HL-60 (cell line): Measurements from ENCODE around the gene ASCC3.

ENCODE experiments used
- DNase-seq, 2 experiments: peaks; one replicate each; pipeline ENCODE4 v3.0.0-alpha.2; 2010 to 2020; ENCODE audit warnings: low read depth in 1 of 2, low spot score in 1 of 2
- H3K27ac ChIP-seq: fragments of 250-450 bp; sonication (Bioruptor Pico); replicated peaks from 2 replicates; pipeline ENCODE4 v1.5.1; 2020; ENCODE audit warnings: mild to moderate bottlenecking, moderate library complexity
- H3K27me3 ChIP-seq: fragments of 250-450 bp; sonication (Bioruptor Pico); 2 replicates; pipeline ENCODE4 v1.5.1; 2021; ENCODE audit warnings: mild to moderate bottlenecking, moderate library complexity; ENCODE audit not compliant: insufficient read depth, poor library complexity, severe bottlenecking
- H3K4me3 ChIP-seq: replicated peaks from 2 replicates; pipeline ENCODE4 v1.5.1; 2011; ENCODE audit warnings: mild to moderate bottlenecking, control low read depth, low read length; ENCODE audit not compliant: insufficient read depth
- GABPA ChIP-seq: IDR thresholded peaks from 2 replicates; pipeline ENCODE4 v1.6.1; 2012; ENCODE audit warnings: low read depth
- POLR2AphosphoS5 ChIP-seq: IDR thresholded peaks from 2 replicates; pipeline ENCODE4 v1.6.1; 2012; ENCODE audit warnings: low read depth
- REST ChIP-seq: IDR thresholded peaks from 2 replicates; pipeline ENCODE4 v1.6.1; 2012; ENCODE audit warnings: low read depth; ENCODE audit not compliant: insufficient replicate concordance
- SPI1 ChIP-seq: IDR thresholded peaks from 2 replicates; pipeline ENCODE4 v1.6.1; 2012; ENCODE audit warnings: low read depth, mild to moderate bottlenecking, borderline replicate concordance
- TF ChIP-seq, protein P1 (sequence below): IDR thresholded peaks from one replicate; pipeline ENCODE4 v1.5.1; 2011; ENCODE audit warnings: low read length, control low read depth, inconsistent platforms; ENCODE audit not compliant: insufficient read depth

The ASCC3 gene

DNA sequence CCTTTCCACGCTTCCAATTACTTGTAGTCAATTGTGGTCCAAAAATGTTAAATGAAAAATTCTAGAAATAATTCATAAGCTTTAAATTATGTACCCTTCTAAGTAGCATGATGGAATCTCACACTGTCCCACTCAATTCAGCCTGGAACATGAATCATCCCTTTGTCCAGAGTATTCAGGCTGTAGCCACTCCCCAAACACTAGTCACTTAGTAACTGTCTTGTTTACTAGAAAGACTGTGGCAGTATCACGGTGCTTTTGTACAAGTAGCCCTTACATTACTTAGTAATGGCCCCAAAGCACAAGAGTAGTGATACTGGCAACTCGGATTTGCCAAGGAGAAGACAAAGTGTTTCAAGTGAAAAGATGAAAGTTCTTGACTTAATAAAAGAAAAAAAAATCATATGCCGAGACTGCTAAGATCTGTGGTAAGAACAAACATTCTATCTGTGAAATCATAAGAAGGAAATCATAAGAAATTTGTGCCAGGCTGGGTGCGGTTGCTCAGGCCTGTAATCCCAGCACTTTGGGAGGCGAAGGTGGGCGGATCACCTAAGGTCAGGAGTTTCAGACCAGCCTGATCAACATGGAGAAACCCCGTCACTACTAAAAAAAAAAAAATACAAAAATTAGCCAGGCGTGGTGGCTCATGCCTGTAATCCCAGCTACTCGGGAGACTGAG lies 247.9 kb downstream of the ASCC3 start:
- no peak overlapping the region for H3K27ac ChIP-seq
- DNase-seq, result no peak
- no peaks in the 10 kb centered on the region for H3K27me3 ChIP-seq
- no peak overlapping the region for H3K4me3 ChIP-seq
- TF ChIP-seq, protein P1, sequence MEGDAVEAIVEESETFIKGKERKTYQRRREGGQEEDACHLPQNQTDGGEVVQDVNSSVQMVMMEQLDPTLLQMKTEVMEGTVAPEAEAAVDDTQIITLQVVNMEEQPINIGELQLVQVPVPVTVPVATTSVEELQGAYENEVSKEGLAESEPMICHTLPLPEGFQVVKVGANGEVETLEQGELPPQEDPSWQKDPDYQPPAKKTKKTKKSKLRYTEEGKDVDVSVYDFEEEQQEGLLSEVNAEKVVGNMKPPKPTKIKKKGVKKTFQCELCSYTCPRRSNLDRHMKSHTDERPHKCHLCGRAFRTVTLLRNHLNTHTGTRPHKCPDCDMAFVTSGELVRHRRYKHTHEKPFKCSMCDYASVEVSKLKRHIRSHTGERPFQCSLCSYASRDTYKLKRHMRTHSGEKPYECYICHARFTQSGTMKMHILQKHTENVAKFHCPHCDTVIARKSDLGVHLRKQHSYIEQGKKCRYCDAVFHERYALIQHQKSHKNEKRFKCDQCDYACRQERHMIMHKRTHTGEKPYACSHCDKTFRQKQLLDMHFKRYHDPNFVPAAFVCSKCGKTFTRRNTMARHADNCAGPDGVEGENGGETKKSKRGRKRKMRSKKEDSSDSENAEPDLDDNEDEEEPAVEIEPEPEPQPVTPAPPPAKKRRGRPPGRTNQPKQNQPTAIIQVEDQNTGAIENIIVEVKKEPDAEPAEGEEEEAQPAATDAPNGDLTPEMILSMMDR, result no peak

DNA sequence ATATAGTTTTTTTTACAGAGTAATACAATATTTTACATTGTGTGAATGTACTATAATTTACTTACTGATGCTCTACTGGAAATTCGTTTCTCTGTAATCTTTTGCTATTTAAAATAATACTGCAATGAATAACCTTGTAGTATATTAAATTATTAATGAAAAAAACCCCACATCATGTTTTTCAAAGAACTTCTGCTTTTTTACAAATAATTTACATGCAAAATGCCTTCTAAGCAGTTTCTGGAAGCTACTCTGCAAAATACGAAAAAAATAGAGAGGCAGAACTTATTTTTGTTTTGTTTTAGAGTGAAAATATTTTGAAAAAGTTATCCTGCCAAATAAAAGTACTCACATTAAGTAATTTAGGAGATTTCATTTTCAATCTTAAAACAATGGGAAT lies 250.6 kb downstream of the ASCC3 start:
- no peak for DNase-seq
- no peak overlapping the region for H3K4me3 ChIP-seq
- H3K27ac ChIP-seq, result no peak overlapping the region
- TF ChIP-seq POLR2AphosphoS5, result no peak
- TF ChIP-seq REST, result no peak
- TF ChIP-seq, protein P1, result no peak
- no peak for TF ChIP-seq SPI1
- TF ChIP-seq GABPA, result no peak
- H3K27me3 ChIP-seq, result no peaks in the 10 kb centered on the region

DNA sequence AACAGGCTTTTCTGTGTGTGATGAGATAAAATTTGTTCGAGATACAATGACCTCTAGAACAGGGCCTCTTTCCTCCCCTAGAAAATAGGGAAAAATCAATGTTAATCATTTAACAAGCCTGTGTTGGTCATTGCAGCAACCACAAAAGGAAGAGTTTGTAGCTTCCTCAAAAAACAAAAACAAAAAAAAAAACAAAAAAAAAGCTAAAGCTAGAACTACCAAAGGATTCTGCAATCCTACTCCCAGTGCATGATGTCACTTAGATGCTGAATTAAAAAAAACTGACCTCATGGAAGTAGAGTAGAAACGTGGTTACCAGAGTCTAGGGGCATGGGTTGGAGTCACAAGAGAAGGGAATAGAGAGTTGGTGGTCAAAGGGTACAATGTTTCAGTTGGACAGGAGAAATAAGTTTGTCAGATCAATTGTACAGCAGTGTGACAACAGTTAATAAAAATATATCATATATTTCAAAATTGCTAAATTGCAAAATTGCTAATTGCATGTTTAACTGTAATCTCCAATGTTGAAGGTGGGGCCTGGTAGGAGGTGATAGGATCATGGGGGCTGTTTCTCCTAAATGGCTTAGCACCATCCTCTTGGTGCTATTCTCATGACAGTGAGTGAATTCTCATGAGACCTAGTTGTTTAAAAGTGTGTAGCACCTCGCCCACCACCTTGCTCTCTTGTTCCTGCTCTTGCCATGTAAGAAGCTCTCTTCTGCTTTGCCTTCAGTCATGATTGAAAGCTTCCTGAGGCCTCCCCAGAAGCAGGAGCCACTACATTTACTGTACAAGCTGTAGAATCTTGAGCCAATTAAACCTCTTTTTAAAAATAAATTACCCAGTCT lies 253.0 kb downstream of the ASCC3 start:
- Histone ChIP-seq H3K4me3 (no peak overlapping the region), H3K27me3 (no peaks in the 10 kb centered on the region), H3K27ac (no peak overlapping the region)
- TF ChIP-seq REST, result no peak
- no peak for TF ChIP-seq SPI1
- no peak for TF ChIP-seq POLR2AphosphoS5
- TF ChIP-seq, protein P1, result no peak
- no peak for TF ChIP-seq GABPA
- DNase-seq, result no peak

GRCh38 chr6:100626721-100627120 lies 254.4 kb downstream of the ASCC3 start:
- TF ChIP-seq, protein P1, result no peak
- no peak for TF ChIP-seq REST
- TF ChIP-seq POLR2AphosphoS5, result no peak
- Histone ChIP-seq H3K27me3 (no peaks in the 10 kb centered on the region), H3K4me3 (no peak overlapping the region), H3K27ac (no peak overlapping the region)
- DNase-seq, result no peak
